ENCODE measurements around the gene RRM1. TPM values are rescaled to one million over a fixed set of nuclear protein-coding genes. Genes with fewer than 3 reads are reported as not detected.

The RRM1 gene
- polyA plus RNA-seq (2011; rRNA removed), result 56.4 and 57.4 TPM in 2 replicates
- polyA minus RNA-seq (2011; rRNA and poly(A)+ RNA removed), result 81.9 and 97.8 TPM in 2 replicates

- POLR2A ChIA-PET, result no interaction called here
- TF ChIP-seq CTCF (IDR thresholded peaks at IDR 0.05; ENCODE audit: low read depth, low read length), result no peak
These were observed at the start of gene RRM1 for GRCh38 chr11:4094348-4095291. Gene RRM1, plus strand, starts transcription at chr11:4094799. Its CDS starts 214 bp downstream, at chr11:4095013.

GRCh38 chr11:4044976-4045646 lies 49.5 kb upstream of the RRM1 start:
- TF ChIP-seq CTCF (IDR thresholded peaks at IDR 0.05; ENCODE audit: low read depth, low read length), result no peak
- no peak for DNase-seq (ENCODE audit: low read depth, low spot score)
- no peaks in the 10 kb centered on the region for H3K27me3 ChIP-seq (ENCODE audit: control insufficient read depth, insufficient read depth, low read length)
- no peaks in the 10 kb centered on the region for H3K9me3 ChIP-seq (ENCODE audit: control insufficient read depth, insufficient read depth, low read length)
- CTCF ChIA-PET, result interaction anchor here (0.6 to 3.0 kb wide), 4 partner anchors 28 to 196 kb away, joined by 3 to 38 read pairs (median 10); partner anchors contain the start of gene STIM1
- H3K27ac ChIP-seq (ENCODE audit: low read depth, low read length), result no peak overlapping the region
- H3K4me3 ChIP-seq (ENCODE audit: low read depth, low read length), result no peak overlapping the region
- POLR2A ChIA-PET, result interaction anchor here (1.2 kb wide), 1 partner anchor 13 kb away, joined by 5 read pairs; no protein-coding TSS in a partner anchor

More at GRCh38 chr11:4094348-4095291, at the start of gene RRM1:
- CTCF ChIA-PET, result interaction anchor here (1.0 to 1.7 kb wide), 4 partner anchors 21 to 253 kb away, joined by 3 to 9 read pairs (median 4); partner anchors contain the start of gene STIM1
- no peaks in the 10 kb centered on the region for H3K27me3 ChIP-seq (ENCODE audit: control insufficient read depth, insufficient read depth, low read length)
- no peaks in the 10 kb centered on the region for H3K9me3 ChIP-seq (ENCODE audit: control insufficient read depth, insufficient read depth, low read length)
- peak within 1 kb of the TSS; percentile 95 for H3K27ac ChIP-seq (ENCODE audit: low read depth, low read length)
- DNase-seq (ENCODE audit: low read depth, low spot score), result peak; percentile 90
- peak within 1 kb of the TSS; percentile 94 for H3K4me3 ChIP-seq (ENCODE audit: low read depth, low read length)

- H3K4me3 ChIP-seq (ENCODE audit: low read depth, low read length), result no peak overlapping the region
- no peak overlapping the region for H3K27ac ChIP-seq (ENCODE audit: low read depth, low read length)
- no peak for DNase-seq (ENCODE audit: low read depth, low spot score)
- CTCF ChIA-PET, result interaction anchor here (0.6 to 3.1 kb wide), 4 partner anchors 24 to 207 kb away, joined by 4 to 18 read pairs (median 7); partner anchors contain the start of gene STIM1
- no peak for TF ChIP-seq CTCF (IDR thresholded peaks at IDR 0.05; ENCODE audit: low read depth, low read length)
- no peaks in the 10 kb centered on the region for H3K27me3 ChIP-seq (ENCODE audit: control insufficient read depth, insufficient read depth, low read length)
- POLR2A ChIA-PET, result no interaction called here
- H3K9me3 ChIP-seq (ENCODE audit: control insufficient read depth, insufficient read depth, low read length), result no peaks in the 10 kb centered on the region
These were observed 46.3 kb upstream of the RRM1 start for GRCh38 chr11:4048340-4048739.

- TF ChIP-seq CTCF (IDR thresholded peaks at IDR 0.05; ENCODE audit: low read depth, low read length), result no peak
- CTCF ChIA-PET, result interaction anchor here (0.6 to 3.1 kb wide), 7 partner anchors 23 to 207 kb away, joined by 3 to 18 read pairs (median 4); partner anchors contain the start of gene STIM1
- Histone ChIP-seq H3K9me3 (ENCODE audit: control insufficient read depth, insufficient read depth, low read length) (no peaks in the 10 kb centered on the region), H3K4me3 (ENCODE audit: low read depth, low read length) (no peak overlapping the region), H3K27me3 (ENCODE audit: control insufficient read depth, insufficient read depth, low read length) (no peaks in the 10 kb centered on the region), H3K27ac (ENCODE audit: low read depth, low read length) (no peak overlapping the region)
- DNase-seq (ENCODE audit: low read depth, low spot score), result no peak
- POLR2A ChIA-PET, result no interaction called here
These were observed 45.6 kb upstream of the RRM1 start for GRCh38 chr11:4049006-4049405.

Measured in AG04450 (cell line).